ENCODE measurements around the gene POMT2. TPM values are rescaled to one million over a fixed set of nuclear protein-coding genes. Genes with fewer than 3 reads are reported as not detected.

POMT2 gene
- total and polyA plus RNA-seq, 8 donors = 11.9 to 29.5 (median 15.4) TPM

DNA sequence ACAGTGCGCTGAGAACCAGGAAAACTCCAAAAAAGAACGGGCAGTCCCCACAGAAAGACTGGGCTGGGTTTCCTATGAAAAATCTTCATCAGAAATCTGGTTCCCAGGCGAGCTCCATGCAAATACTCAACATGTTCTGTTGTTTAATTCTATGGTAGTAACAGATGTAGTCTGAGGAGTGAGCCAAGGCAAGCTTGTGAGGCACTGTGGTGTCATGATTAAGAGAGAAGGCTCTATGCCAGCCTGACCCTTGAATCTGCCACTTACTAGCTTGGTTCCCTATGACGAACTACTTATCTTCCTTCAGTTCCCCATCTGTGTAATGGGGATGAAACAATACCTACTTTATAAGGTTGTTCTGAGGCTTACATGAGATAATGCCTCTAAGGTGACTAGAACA is 10.7 kb downstream of the POMT2 start:
- H3K9me3 ChIP-seq = no peaks in the 10 kb centered on the region
- no peaks in the 10 kb centered on the region for H3K4me1 ChIP-seq
- FAIRE-seq (no peak), ATAC-seq (no peak), DNase-seq (no peak)
- no peak overlapping the region for H3K27ac ChIP-seq
- H3K4me3 ChIP-seq = no peak overlapping the region
- H3K27me3 ChIP-seq = no peaks in the 10 kb centered on the region
- H3K36me3 ChIP-seq = no peaks in the 10 kb centered on the region
- intact Hi-C loops (cut with DNase I) = loop anchor here in 1 of 3 donors (10.0 kb wide), 1 partner anchor 155 kb away; no protein-coding TSS in a partner anchor
- TF ChIP-seq, protein P1, sequence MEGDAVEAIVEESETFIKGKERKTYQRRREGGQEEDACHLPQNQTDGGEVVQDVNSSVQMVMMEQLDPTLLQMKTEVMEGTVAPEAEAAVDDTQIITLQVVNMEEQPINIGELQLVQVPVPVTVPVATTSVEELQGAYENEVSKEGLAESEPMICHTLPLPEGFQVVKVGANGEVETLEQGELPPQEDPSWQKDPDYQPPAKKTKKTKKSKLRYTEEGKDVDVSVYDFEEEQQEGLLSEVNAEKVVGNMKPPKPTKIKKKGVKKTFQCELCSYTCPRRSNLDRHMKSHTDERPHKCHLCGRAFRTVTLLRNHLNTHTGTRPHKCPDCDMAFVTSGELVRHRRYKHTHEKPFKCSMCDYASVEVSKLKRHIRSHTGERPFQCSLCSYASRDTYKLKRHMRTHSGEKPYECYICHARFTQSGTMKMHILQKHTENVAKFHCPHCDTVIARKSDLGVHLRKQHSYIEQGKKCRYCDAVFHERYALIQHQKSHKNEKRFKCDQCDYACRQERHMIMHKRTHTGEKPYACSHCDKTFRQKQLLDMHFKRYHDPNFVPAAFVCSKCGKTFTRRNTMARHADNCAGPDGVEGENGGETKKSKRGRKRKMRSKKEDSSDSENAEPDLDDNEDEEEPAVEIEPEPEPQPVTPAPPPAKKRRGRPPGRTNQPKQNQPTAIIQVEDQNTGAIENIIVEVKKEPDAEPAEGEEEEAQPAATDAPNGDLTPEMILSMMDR (IDR thresholded peaks at IDR 0.05) = no peak
- 82 to 86% methylated on average over 4 of the region's 4 CpGs for WGBS, 2 donors

DNA sequence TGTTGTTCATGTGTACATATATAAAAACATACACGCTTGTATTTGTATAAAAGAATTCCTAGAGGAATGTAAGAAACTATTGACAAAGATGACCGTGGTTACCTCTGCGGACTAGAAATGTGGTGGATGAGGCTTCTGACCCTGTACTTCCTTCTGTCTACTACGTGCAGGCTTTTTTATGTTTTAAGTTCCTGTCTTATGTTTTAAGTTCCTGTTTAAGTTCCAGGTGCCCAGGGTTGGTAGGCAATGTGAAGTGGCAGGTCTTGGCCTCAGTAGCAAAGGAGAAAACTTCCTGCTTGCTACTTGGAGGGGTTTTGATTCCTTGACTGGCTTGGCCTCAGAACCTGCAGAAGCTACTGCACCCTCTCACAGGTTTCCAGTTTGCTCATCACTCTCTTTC is 11.6 kb downstream of the POMT2 start:
- TF ChIP-seq, protein P1 (IDR thresholded peaks at IDR 0.05) = no peak
- no peaks in the 10 kb centered on the region for H3K27me3 ChIP-seq
- ATAC-seq = no peak
- DNase-seq = no peak
- no peaks in the 10 kb centered on the region for H3K9me3 ChIP-seq
- intact Hi-C loops (cut with DNase I) = no loop called here
- H3K36me3 ChIP-seq = no peaks in the 10 kb centered on the region
- no peak for FAIRE-seq
- no peak overlapping the region for H3K27ac ChIP-seq
- H3K4me1 ChIP-seq = no peaks in the 10 kb centered on the region
- WGBS, 2 donors = 89 to 94% methylated on average over 4 of the region's 4 CpGs
- no peak overlapping the region for H3K4me3 ChIP-seq

DNA sequence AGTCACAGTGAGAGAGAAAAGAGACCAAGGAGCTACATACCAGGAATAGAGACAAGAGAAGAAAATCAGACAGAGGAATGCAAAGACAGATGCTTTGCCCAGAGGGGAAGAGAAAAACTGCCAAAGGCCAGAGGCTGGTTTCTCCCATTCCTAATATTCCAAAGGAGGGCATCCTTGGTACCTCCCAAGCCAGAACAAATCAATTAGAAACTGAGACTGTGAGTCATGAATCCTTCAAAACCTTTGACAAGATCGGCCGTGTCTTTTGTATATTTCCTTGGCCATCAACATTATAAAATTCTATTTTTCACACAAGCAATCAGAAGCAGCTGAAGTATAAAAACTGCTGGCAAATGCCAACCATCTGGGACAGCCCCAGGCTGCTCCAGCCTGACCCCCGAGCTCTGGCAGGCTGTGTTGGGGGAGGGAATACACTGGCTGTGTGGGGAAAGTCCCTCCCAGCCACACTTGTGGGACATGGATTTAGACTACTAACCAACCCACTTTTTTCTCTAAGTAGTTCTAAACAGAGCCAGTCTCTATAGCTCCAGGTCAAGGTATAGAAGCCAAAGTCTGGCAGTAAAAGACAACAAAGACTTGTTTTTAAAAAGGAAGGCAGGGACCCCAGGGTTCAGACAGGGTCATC is 13.7 kb downstream of the POMT2 start:
- peak in 1 of 4 donors; percentile 49 for ATAC-seq
- intact Hi-C loops (cut with DNase I) = no loop called here
- no peaks in the 10 kb centered on the region for H3K4me1 ChIP-seq
- TF ChIP-seq, protein P1 (IDR thresholded peaks at IDR 0.05) = no peak
- no peak for DNase-seq
- no peaks in the 10 kb centered on the region for H3K9me3 ChIP-seq
- 68 to 76% methylated on average over 3 of the region's 3 CpGs for WGBS, 2 donors
- no peak for FAIRE-seq
- no peaks in the 10 kb centered on the region for H3K27me3 ChIP-seq
- no peaks in the 10 kb centered on the region for H3K36me3 ChIP-seq
- no peak overlapping the region for H3K4me3 ChIP-seq
- H3K27ac ChIP-seq = no peak overlapping the region

DNA sequence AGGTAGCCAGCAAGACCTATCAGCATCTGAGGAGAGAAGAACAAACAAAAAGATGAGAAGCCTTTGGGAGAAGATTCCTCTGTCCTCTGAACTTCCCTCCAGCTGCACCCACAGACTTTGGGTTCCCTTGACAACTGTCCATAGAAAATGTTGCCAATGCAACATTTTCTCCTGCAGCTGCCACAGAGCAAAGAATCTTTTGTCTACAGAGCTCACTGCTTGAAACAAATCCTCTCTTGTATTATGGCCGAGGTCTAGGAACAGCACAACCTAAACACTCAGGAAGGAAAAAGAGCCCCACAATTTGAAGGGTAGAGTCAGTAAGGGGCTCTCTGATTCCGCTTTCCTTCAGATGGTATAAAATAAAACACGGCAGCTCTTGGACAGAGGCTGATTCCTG is 14.3 kb downstream of the POMT2 start:
- 79 to 83% methylated on average over 3 of the region's 3 CpGs for WGBS, 2 donors
- intact Hi-C loops (cut with DNase I) = no loop called here
- Histone ChIP-seq H3K4me1 (no peaks in the 10 kb centered on the region), H3K36me3 (no peaks in the 10 kb centered on the region), H3K9me3 (no peaks in the 10 kb centered on the region), H3K27me3 (no peaks in the 10 kb centered on the region), H3K4me3 (no peak overlapping the region), H3K27ac (no peak overlapping the region)
- no peak for FAIRE-seq
- TF ChIP-seq, protein P1 (IDR thresholded peaks at IDR 0.05) = no peak
- no peak for DNase-seq
- ATAC-seq = no peak

DNA sequence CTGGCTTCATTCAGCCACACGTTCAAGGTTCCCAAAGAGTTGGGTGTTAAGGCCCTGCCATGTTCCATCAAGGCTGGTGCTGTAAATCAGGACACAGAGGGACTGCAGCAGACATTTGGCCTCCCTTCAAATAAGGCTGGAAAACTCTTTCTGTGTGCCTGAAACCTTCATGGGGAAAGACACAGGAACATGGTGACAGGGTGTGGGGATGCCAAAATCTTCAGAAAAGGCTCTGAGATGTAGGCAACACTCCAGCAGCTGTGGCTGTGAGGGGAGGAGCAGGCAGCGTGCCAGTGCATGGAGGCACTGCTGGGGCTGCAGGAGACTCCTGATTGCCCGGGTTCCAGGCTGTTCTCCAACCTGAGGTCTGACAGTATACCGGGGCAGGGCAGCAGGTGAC is 15.0 kb downstream of the POMT2 start:
- TF ChIP-seq, protein P1 (IDR thresholded peaks at IDR 0.05) = no peak
- 81 to 82% methylated on average over 4 of the region's 4 CpGs for WGBS, 2 donors
- H3K4me3 ChIP-seq = no peak overlapping the region
- no peaks in the 10 kb centered on the region for H3K4me1 ChIP-seq
- H3K9me3 ChIP-seq = no peaks in the 10 kb centered on the region
- no peak overlapping the region for H3K27ac ChIP-seq
- FAIRE-seq (no peak), ATAC-seq (no peak), DNase-seq (no peak)
- H3K27me3 ChIP-seq = no peaks in the 10 kb centered on the region
- H3K36me3 ChIP-seq = no peaks in the 10 kb centered on the region
- intact Hi-C loops (cut with DNase I) = no loop called here
